Measurements from ENCODE around the gene MYOG. TPM values are rescaled to one million over a fixed set of nuclear protein-coding genes. Genes with fewer than 3 reads are reported as not detected.

MYOG gene
- total and polyA plus RNA-seq, 10 of the 15 experiments (the other 5 are each of a cell fraction or from before 2014, with no cell fraction given) = not detected

- intact Hi-C loops (cut with micrococcal nuclease; ENCODE audit: unreplicated experiment) = no loop called here
- RAD21 ChIA-PET (ENCODE audit: unreplicated experiment) = no interaction called here
- H3K9ac ChIP-seq (ENCODE audit: control insufficient read depth, insufficient read depth, low read length) = no peak overlapping the region
- no peaks in the 10 kb centered on the region for H3K79me2 ChIP-seq (ENCODE audit: control insufficient read depth, insufficient read depth, low read length)
- no peak for TF ChIP-seq NR2C2 (IDR thresholded peaks at IDR 0.05; ENCODE audit: borderline replicate concordance, control insufficient read depth, insufficient read length, low read depth)
- no peak for TF ChIP-seq YY1 (IDR thresholded peaks at IDR 0.05; ENCODE audit: low read depth, low read length)
- TF ChIP-seq ZNF207 (IDR thresholded peaks at IDR 0.05; ENCODE audit: borderline replicate concordance) = no peak
- TF ChIP-seq HDGF (IDR thresholded peaks at IDR 0.05) = no peak
- no peak for TF ChIP-seq SIX5 (IDR thresholded peaks at IDR 0.05; ENCODE audit: low read depth, low read length, severe bottlenecking)
- TF ChIP-seq IRF3 (IDR thresholded peaks at IDR 0.05) = no peak
- DNase-seq (ENCODE audit: low read depth, low spot score) (no peak), ATAC-seq (no peak), FAIRE-seq (no peak)
- no peaks in the 10 kb centered on the region; a peak in 1 of 4 replicates for H3K36me3 ChIP-seq (ENCODE audit: control insufficient read depth in 2 of 2, insufficient read depth in 2 of 2, low read length in 1 of 2)
- no TSS peak for BruUV-seq (replicated peaks)
- CTCF ChIA-PET = interaction anchor here (1.7 kb wide), 1 partner anchor 73 kb away, joined by 4 read pairs; no protein-coding TSS in a partner anchor
- no peaks in the 10 kb centered on the region for H3K4me1 ChIP-seq (ENCODE audit: control insufficient read depth, insufficient read depth, low read length)
- H3K27ac ChIP-seq (ENCODE audit: control insufficient read depth, insufficient read depth) = no peak overlapping the region
- no peak overlapping the region for H3K4me3 ChIP-seq
- no peak overlapping the region for H3K4me2 ChIP-seq (ENCODE audit: control insufficient read depth, insufficient read depth)
- H4K20me1 ChIP-seq (ENCODE audit: control insufficient read depth, insufficient read depth) = no peaks in the 10 kb centered on the region
- H3K9me3 ChIP-seq (replicated peaks; ENCODE audit: control insufficient read depth, insufficient read depth, low read length) = no peaks in the 10 kb centered on the region
- H3K27me3 ChIP-seq (replicated peaks in 1 of 2; ENCODE audit: control insufficient read depth in 2 of 2, insufficient read depth in 2 of 2, low read length in 1 of 2) = no peaks in the 10 kb centered on the region
- SMC1A ChIA-PET (ENCODE audit: uncharacterized antibody, unreplicated experiment) = no interaction called here
- in situ Hi-C loops (cut with MboI) = no loop called here
- H2AFZ ChIP-seq (ENCODE audit: control insufficient read depth, low read depth, low read length) = no peak overlapping the region
- WGBS (ENCODE audit: insufficient coverage, insufficient replicate concordance, low lambda C conversion rate, missing lambda C conversion rate) = 54% methylated on average over 17 of the region's 17 CpGs
- POLR2A ChIA-PET = no interaction called here
Observed at GRCh38 chr1:203045336-203045735, 40.5 kb downstream of the MYOG start.
